HG03025 (cell line): Measurements from ENCODE around the gene CACNA1C.

ENCODE experiments used
- ATAC-seq: cut with Tn5 transposase; IDR thresholded peaks from one replicate; pipeline ENCODE4 v1.9.1; 2021; ENCODE audit warnings: mild to moderate bottlenecking, moderate library complexity; ENCODE audit not compliant: unreplicated experiment, low FRiP score

CACNA1C gene

DNA sequence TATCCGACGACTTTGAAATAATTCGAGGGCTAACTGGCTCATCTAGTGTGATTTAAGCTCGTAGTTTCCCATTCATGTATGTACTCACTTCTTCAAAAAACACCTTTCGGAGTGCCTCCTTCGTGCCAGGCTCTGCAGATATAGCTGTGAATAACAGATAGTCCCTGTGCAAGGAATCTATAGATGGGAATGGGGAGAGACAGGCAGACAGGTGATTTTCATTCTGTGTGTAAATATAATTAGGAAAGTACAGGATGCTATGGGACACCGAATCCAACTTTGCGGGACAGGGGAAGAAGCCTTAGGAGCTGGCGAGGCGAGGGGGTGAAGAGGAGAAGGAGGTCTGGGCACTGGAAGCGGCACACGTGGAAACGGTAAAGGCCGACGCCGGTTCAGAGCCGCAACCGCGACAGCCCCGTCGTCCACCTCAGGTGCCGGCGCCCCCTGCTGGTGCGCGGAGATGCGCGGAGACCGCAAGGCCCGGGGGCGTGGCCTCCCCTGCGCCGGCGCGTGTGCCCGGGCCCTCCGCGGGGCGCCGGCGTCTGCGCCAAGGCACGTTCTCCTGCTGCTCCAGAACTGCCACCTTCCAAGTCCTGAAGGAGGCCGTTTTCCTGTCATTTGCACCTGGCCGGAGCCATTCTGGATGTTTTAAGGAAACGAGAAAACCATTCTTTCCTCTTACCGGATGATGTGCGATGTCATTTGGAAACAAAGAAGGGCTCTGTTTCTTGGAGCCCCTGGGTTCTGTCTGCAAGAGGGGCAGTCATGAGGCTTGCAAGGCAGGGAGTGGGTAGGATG, 18.0 kb upstream of the CACNA1C start:
- ATAC-seq, result no peak

DNA sequence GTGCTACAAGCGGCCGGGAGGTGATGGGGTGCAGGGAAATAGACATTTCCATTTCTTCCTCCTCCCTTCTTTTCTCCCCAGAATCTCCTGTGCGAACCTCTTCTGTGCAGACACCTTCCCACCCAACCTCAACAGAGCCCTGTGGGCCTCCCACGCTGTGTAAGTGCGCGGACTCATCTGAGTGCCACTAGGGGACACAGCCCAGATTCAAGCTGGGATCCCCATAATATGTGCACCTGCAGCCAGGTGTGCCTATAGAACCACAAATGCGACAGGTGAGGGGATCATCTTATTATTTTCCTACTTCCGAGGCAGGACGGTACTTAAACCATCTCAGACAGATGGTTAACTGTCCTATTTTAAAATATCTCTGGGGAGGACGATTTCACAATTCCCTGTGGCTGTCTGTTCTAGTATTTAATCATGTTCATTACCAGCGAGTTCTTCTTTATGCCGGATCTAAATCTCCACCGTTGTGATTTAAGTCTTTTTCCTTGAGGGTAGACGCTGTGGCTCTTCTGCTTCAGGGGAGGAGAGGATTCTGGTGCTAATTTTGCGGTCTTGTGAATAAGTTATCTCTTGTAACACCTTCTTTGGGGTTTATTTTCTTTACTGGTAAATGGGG, 17.2 kb upstream of the CACNA1C start:
- no peak for ATAC-seq

DNA sequence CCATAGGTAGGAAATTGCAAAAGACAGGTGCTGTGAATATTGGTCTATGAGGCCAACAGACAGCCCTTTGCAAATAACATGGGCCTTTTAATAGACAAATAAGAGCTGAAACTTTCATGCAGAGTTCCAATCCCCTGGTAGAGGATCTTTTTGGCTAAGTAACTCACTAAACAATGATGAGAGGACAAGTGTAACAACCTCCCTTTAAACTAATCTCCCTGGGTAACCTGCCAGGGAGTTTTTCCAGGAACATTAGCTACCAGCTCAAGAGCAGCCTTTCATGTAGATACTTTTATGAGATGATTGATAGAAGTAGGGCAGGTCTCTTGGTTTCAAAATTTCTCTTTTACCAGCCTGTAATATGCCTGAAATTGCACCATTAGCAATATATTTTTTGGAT, 13.8 kb upstream of the CACNA1C start:
- ATAC-seq, result no peak

DNA sequence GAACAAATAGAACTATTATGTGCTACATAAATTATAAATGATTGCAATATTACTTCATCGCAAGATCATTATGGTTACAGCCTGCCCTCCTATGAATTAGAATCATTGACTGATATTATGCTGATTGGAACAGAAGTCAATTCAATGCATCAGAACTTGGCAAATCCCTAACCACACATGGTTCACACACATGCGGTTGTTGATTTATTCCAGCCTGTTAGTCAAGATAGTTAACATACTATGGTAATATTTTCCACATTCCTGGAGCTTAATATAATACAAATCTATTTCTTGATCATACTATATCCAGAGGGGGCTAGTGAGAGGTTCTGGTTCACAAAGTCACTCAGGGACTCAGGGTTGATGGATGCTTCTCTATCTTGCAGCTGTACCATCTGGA, 9.7 kb upstream of the CACNA1C start:
- no peak for ATAC-seq

DNA sequence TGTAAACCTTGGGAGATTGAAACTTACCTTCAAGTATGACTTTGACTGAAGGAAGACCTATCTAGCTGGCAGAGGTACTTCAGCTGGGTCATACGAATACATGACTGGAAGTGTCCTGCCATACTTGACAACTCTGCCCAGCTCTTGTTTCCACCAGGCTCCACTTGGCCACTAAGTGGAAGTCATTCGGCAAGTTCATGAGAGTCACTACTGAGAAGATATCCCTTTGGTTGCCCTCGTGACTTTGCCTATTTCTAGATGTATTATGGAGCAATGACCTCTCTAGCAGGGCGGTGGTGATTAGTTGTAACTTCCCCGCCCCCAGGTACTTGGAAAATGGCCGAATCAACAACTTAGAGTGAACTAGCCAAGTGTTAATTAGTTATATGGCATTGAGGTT, 8.6 kb upstream of the CACNA1C start:
- no peak for ATAC-seq

DNA sequence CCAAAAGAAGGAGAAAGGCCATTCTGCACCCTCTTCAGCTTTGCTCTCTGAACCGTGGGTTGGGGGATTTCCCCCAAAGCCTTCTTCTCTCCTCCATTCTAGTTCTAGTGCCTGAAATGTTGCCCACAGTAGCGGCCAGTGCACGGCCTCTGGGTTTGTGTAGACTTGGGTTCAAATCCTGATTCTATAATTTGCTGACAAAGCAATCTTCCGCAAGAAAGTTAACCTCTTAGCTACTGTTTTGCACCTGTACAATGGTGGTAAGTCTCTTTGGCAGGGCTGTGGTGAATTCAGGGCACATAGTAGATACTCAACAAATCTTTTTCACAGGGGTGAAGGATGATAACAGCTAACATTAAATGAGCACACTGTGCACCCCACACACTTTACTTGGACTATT, 5.8 kb upstream of the CACNA1C start:
- no peak for ATAC-seq

DNA sequence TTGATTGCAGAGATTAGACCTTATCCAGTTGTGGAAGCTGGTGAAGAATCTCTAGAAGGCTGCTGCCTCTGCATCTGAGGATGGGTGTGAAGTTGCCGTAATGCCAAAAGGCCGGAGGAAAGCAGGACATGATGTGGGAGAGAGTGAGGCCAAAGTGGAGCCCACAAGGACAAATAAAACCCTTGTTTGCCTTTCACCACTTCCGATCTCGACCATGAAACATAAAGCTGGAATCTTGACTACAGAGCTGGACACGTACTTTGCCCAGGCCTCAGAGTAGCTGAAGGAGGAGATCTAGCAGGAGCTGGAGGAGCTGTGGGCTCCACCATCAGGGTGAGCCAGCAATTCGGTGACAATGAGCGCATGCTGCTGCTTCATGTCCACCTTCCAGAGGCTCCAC, 5.0 kb upstream of the CACNA1C start:
- no peak for ATAC-seq

DNA sequence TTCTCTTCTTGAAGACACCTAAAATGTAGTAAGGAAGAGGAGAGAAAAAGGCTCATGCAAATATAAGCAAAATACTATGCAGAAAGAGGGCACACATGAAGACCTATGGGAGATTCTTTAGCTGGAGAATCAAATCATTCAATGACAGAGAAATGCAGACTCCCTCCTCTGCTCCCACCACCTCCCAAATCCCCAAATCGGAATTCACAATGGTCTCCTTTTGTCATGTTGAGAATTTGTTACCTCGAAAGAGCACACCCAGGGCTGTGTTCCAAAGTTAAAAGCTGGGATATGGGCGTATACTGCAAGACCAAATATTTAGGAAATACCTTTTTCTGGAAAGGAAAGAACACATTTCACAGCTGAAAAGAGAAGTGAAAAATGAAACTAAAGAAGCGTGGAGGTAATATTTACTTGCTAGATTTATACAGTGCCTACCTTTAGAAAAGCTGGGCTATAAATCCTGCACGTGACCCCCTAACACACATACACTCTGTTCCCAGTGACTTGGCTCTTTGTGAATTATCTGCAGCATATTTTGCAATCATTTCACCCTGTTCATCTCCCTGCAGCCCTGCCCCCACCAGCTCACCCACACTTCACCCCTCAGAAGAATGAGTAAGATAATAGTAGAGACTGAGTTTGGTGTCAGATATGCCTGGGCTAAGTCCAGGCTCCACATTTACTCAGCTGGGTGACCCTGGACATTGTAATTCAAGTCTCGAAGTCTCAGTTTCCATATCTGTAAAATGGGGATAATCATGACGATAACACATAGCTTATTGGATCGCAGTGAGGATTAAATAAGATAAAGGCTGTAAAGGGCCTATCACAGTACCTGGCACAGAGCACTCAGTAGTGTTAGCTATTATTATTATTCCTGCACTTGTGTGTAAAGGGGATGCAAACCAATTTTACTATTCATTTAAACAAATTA, 2.9 kb upstream of the CACNA1C start:
- no peak for ATAC-seq

DNA sequence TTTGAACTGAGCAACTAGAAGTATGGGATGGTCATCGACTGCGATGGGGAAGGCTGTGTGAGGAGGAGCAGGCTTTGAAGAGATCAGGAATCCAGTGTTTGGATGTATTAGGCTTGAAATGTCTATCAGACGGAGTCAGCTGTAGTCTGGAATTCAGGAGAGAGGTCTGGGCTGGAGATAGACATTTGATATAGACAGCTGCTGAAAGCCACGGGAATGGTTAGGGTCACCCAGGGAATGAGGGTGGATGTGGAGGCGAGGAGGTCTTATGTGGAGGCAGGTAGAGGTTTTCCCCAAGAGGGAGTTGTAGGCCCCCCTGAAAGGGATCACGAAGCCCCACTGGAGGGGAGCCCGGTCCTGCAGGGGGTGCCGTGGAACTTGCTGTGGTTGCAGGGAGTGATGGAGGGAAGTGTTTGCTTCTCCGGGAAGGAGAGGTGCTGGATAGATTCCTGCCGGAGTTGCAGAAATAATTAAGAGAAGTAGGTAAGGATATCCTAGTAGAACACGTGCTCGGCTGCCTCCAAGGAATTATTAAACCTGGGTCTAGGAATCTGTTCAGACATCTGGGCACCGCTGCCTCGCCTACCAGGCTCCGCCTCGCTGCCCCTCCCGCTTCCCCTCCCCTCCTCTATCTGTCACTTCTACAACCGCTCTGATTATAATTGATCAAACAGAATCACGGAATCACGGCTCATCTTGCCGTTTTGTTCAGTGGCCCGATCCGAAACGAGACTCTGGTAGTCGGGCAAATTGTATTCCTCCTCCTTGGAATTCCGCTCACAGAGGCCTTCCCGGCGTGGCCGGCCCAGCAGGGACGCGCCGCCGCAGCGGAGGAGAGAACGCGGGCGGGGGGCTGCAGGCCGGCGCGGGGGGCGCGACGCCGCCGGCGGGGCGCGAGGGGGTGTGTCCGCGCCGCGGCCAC, 826 bp upstream of the CACNA1C start:
- ATAC-seq, result no peak

DNA sequence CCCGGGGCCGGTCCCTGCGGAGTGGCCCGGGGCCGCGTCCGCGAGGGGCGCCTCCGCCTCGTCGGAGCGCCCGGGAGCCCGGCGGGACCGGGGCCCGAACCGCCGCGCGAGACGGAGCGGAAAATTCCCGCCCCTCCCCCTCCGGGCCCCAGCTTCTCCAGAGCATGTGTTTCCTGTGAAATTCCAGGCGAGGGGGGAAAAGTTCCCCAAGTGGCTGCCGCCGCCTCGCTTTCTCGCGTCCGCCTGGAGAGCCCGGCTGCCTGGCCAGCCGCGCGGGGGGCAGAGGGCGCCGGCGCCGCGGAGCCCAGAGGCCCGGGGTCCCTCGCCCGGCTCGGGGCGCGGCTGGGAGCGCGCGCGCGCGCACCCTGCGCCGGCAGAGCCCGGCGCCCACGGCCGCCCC, 904 bp downstream of the CACNA1C start:
- ATAC-seq, result no peak

DNA sequence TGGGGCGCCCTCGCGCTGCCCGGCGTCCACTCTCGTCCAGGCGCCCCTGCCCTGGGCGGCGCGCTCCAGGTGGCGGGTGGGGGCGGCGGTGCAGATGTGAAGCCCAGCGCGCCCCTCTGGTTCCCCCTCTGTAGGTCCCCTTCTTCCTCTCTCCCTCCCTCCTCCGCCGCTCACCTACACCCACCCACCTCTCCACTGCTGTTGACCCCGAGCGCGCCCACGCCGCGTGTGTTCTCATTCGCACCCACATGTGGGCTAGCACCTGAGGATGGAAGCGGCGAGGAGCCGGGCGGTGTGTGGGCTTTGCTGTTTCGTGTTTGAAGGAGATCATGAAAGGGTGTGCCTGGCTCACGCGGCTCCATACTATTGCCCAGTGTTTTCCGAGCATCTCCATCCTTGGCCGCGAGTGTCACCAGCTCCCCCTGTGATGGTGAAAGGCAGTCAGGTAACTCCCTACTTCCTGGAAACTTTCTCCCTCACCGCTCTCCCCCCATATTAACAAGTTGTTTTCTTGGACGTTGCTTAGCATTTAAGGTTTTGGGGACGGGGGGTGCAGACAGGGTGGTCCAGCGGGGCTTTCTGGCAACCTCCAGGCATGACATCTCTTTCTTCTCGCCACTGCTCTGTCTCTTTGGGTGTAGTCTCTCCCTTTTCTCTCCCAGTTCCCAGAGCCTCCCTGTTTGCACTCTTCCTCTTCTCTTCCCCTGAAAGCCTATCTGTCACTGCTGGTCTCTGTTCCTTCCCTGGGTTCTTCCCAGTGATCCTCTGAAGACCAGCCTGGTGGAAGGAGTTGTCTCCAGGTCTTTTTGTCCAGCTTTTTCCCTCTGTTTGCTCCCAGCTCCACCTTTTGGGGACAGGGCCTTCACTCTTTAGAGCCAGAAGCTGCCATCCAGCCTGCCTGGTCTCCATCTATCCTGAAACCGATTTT, 1.6 kb downstream of the CACNA1C start:
- ATAC-seq, result no peak

DNA sequence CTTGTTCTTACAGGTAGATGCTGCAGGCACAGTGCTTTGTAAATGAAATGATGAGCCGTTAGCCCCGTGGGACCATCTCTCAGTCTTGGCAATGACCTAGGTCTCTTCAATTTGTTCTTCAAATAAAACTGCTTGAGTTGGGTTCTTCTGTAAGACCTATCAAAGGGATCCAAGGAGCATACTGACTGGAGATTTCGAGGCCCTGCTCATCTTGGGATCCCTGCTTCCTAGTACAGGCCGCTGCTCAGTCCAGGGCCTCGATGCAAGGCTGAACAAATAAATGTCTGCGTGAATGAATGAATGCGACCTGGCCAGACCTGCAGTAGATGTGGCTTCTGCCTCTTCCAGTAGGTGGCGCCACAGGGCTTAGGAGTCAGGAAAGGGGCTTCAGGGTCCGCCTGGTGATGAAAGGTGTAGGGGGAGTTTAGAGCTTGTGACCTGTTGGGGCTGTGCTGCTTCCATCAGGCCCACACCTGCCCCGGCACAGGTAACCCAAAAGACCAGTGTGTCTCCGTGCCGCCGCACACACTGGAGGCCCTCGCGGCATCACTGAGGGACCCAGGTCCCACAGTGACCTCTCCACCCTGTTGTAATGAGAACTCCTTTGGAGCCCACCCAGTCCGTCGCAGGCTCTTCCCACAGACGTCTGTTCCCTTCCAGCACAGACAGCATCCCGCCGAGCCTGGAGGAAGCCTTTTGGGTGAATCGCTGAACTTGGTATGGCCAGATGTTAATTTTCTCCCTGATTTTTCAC, 4.4 kb downstream of the CACNA1C start:
- no peak for ATAC-seq

DNA sequence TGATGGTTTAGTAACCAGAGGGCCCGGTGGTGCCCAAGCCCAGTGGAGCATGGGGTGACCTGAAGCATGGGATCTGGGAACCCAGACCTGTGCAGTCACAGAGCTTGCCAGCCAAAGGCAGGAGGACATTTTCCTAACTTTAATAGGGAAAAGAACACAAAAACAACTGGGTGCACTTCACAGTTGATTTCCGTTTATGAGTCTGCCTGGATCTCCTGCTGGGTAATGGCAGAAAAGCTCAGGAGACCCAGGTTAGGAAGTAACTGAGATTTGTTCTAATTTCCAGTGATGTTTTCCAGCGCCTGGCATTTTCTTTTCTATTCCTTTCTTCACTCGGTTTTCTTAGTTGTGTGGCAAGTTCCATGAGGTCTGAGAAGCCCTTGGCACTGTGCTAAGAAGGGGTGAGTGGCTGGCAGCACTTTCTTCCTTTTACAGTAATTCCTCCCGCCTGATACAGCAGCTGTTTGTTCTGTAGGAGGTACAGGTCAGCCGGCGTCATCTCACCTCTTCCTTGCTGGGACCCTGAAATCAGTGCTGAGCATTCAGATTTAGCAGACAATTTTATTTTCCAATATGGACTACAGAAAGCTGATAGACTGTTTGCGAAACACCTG, 5.1 kb downstream of the CACNA1C start:
- ATAC-seq, result no peak

DNA sequence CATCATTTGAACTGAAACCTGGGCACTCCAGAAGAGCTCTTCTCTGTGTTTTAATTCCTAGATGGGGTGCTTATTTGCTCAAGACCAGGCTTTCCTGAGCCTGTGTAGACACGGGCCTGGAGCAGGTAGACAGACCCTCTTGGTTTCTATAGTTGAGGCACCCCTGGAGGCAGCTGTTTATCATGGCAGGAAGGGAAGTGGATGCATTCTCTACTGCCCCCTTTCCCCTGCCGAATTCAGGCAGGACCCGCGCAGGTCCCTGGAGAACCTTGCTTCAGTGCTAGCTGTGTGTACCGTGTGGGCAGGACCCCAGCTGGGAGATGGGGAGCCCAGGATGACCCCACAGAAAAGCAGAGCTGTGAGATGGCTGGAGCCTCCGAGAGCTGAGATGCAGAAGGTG, 6.0 kb downstream of the CACNA1C start:
- no peak for ATAC-seq

DNA sequence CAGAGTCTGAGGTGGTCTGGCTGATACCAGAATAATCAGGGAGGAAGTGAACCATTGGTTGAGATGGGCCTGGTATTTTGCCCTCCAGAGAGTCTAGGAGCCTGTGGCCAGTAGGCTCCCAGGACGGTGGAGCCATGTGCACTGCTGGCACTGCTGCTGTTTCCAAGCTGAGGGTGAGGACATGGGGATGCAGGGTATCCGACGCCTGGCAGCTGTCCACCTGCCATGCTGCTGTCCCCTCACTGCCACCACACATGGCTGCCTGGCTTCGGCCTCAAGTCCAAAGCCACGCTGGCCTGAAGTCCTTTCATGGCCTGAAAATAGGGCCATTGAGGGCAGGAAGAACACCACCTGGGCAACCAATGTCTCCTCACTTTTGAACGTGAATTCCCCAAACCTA, 8.6 kb downstream of the CACNA1C start:
- no peak for ATAC-seq

DNA sequence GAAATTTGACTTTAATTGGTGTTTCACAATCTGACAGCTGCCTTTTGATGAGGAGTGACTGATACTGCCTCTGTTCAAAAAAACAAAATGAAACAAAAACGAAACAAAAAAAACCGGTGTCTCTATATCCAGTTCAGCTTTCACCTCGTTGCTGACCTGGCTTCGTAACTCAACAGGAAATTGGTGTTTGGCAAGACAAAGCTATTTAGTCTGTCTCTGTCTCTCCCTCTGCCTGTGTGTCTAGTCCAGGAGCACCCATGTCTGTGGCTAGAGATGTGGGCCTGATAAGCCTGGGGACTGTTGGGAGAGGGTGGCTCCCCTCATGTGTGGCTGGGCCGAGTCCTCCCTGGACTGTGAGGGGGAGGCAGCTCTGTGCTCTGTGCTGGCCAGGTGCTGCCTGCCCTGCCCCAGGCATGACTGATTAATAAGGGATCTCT, 11.3 kb downstream of the CACNA1C start:
- ATAC-seq, result no peak

DNA sequence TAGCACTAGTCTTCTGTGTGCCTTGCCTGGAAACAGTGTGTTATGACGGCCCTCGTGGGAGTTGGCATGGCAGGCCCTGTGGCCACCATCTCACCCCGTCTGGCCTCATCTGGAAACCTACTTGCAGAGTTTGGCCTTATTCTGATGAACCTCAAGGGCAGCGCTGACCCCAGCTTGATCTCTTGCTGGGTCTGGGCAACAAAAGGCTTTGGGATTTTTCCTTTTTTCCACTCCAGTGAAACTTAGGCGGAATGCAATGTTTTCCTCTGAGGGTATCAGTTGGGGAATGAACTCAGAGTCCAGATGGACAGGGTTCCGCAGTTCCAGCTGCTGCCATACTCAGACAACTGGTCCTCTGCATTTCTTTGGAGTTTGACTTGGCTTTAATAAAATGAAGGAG, 15.9 kb downstream of the CACNA1C start:
- ATAC-seq, result no peak

DNA sequence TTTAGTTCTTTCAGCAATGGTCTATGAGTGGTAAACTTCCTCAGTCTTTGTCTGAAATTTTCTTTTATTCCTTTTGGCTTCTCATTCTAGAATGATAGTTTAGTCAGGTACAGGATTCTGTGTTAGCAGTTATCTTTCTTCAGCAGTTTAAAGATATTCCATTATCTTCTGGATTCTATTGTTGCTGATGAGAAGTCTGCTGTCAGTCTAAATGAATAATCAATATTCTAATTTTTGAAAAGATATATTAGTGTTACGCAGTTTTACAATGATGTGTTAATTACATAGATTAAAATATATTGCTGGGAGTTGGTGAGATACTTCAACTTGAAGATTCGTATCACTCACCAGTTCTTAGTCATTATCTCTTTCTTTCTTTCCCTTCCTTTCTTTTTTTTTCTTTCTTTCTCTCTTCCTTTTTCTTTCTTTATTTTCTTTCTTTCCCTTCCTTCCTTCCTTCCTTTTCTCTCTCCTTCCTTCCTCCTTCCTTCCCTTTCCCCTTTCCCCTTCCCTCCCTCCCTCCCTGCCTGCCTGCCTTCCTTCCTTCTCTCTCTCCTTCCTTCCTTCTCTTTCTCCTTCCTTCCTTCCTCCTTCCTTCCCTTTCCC, 17.8 kb downstream of the CACNA1C start:
- no peak for ATAC-seq
